A549 (cell line): Measurements from ENCODE around the gene FBXO48.

Experiments used
- CBX8 ChIP-seq: fragments of 200-600 bp; sonication (generic); IDR thresholded peaks from 2 replicates; pipeline ENCODE4 v1.6.1; 2016
- FOSB ChIP-seq: fragments of 250-450 bp; sonication (Bioruptor Pico); IDR thresholded peaks from 2 replicates; pipeline ENCODE4 v1.5.0; 2020; ENCODE audit warnings: mild to moderate bottlenecking, moderate library complexity
- NFE2L2 ChIP-seq: fragments of 150-350 bp; conservative IDR thresholded peaks from 2 replicates; pipeline ENCODE4 v1.6.1; 2014; ENCODE audit warnings: low read length
- RAD21 ChIP-seq, 2 experiments: fragments of >200 bp in 1 of 2; sonication (Bioruptor Twin) in 1 of 2; formaldehyde crosslinking in 1 of 2; IDR thresholded peaks in 1 of 2; conservative IDR thresholded peaks in 1 of 2; 2 replicates in 1 of 2; 3 replicates in 1 of 2; pipeline ENCODE4 v1.6.1; 2012 to 2018; ENCODE audit warnings: inconsistent platforms in 1 of 2
- RARB ChIP-seq: fragments of 250-450 bp; sonication (Bioruptor Pico); IDR thresholded peaks from 2 replicates; pipeline ENCODE4 v1.8.0; 2021; ENCODE audit warnings: mild to moderate bottlenecking, moderate library complexity
- TFCP2L1 ChIP-seq: fragments of 250-450 bp; sonication (Bioruptor Pico); IDR thresholded peaks from 2 replicates; pipeline ENCODE4 v1.5.0; 2021; ENCODE audit warnings: mild to moderate bottlenecking
- USF2 ChIP-seq: fragments of 450-650 bp; IDR thresholded peaks from 2 replicates; pipeline ENCODE4 v1.6.1; 2014; ENCODE audit warnings: antibody characterized with exemption
- TF ChIP-seq, protein P1 (sequence below): fragments of >200 bp; sonication (Bioruptor Twin); formaldehyde crosslinking; IDR thresholded peaks from 3 replicates; pipeline ENCODE4 v1.5.1; 2016

DNA sequence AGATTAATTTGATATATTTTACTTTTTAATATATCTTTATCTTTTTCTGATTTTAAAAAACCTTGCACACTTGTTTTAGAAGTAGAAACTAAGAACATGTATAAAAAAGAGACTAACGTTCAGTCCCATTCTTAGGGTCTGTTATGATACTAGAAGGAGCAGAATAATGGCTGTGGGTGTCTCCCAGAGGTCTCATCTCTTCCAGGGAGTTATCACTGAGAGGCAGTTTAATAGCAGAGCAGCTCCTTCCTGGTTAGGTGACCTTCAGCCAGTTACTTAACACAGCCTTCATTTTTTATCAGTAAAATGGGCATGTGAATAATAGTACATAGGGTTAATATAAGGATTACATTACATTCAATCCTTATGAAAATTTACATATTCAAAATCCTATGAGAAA lies 40.6 kb downstream of the FBXO48 start:
- TF ChIP-seq FOSB (CRISPR knock-in tag), result no peak
- no peak for TF ChIP-seq USF2
- no peak for TF ChIP-seq CBX8
- TF ChIP-seq RARB, result no peak
- no peak for TF ChIP-seq NFE2L2
- TF ChIP-seq, protein P1, sequence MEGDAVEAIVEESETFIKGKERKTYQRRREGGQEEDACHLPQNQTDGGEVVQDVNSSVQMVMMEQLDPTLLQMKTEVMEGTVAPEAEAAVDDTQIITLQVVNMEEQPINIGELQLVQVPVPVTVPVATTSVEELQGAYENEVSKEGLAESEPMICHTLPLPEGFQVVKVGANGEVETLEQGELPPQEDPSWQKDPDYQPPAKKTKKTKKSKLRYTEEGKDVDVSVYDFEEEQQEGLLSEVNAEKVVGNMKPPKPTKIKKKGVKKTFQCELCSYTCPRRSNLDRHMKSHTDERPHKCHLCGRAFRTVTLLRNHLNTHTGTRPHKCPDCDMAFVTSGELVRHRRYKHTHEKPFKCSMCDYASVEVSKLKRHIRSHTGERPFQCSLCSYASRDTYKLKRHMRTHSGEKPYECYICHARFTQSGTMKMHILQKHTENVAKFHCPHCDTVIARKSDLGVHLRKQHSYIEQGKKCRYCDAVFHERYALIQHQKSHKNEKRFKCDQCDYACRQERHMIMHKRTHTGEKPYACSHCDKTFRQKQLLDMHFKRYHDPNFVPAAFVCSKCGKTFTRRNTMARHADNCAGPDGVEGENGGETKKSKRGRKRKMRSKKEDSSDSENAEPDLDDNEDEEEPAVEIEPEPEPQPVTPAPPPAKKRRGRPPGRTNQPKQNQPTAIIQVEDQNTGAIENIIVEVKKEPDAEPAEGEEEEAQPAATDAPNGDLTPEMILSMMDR, result no peak
- TF ChIP-seq RAD21 (conservative IDR thresholded peaks at IDR 0.05 in 1 of 2, IDR thresholded peaks at IDR 0.05 in 1 of 2), result no peak
- no peak for TF ChIP-seq TFCP2L1
